Activated naive CD4-positive, alpha-beta T cell treated with anti-CD3 and anti-CD28 coated beads for 36 hours (primary cell): ENCODE results near the gene IGF1. TPM values are rescaled to one million over a fixed set of nuclear protein-coding genes. Genes with fewer than 3 reads are reported as not detected.

Experiments
- CTCF ChIA-PET: fragments of 350-600 bp; sonication (Branson Sonifier 250); formaldehyde crosslinking; loops from one replicate; lab custom pipeline; 2021; ENCODE audit warnings: antibody characterized with exemption; lab: Charles Lee
- DNase-seq: peaks from one replicate; pipeline ENCODE4 v3.0.0-alpha.2; 2020
- H3K27ac Mint-ChIP-seq: one replicate; pipeline ENCODE4 v1.8.0; 2021; ENCODE audit warnings: mild to moderate bottlenecking, mixed read lengths
- H3K27me3 Mint-ChIP-seq: one replicate; pipeline ENCODE4 v1.8.0; 2021; ENCODE audit warnings: low read depth, mixed read lengths
- H3K36me3 Mint-ChIP-seq: one replicate; pipeline ENCODE4 v1.8.0; 2021; ENCODE audit warnings: low read depth, mixed read lengths
- H3K4me1 Mint-ChIP-seq: one replicate; pipeline ENCODE4 v1.8.0; 2021; ENCODE audit warnings: low read depth, mixed read lengths
- H3K4me3 Mint-ChIP-seq: one replicate; pipeline ENCODE4 v1.8.0; 2021; ENCODE audit warnings: mild to moderate bottlenecking, moderate library complexity, mixed read lengths
- H3K9me3 Mint-ChIP-seq: one replicate; pipeline ENCODE4 v1.8.0; 2021; ENCODE audit warnings: mixed read lengths
- intact Hi-C: fragments of 100-400 bp; cut with micrococcal nuclease; formaldehyde crosslinking; loops from one replicate; pipeline ENCODE4 v1.15.1; 2023
- total RNA-seq, 2 experiments: library from RNA; stranded (reverse); gene quantifications; one replicate each; pipeline ENCODE4 v1.2.3, GENCODE V29; 2021

The IGF1 gene
- total RNA-seq, 2 experiments from 2014 or later, result not detected

GRCh38 chr12:102433304-102433703, 47.1 kb downstream of the IGF1 start:
- H3K27me3 Mint-ChIP-seq, result peaks cover 3% of the 10 kb centered on the region

DNA sequence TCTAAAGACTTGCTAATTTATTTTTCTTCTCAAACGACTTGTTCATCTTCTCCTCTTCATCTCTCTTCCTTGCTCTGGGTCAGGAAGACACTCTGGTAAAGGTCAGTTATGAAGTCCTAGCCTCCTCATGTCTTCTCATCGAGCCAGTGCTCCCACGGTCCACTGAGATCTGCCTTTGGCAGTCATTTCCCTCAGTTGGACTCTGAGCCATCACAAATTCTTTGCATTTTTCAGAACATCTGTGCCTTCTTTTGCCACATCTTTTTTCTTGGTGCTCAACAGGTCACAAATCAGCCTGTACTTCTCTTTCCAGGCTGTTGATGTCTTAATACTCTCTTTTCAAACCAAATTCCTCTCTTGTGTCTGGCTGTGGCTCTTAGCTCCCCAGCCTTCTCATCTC, 49.7 kb downstream of the IGF1 start:
- no peak overlapping the region for H3K4me3 Mint-ChIP-seq
- intact Hi-C loops, result no loop called here
- no peak for DNase-seq
- H3K9me3 Mint-ChIP-seq, result no peaks in the 10 kb centered on the region
- no peak overlapping the region for H3K27ac Mint-ChIP-seq
- CTCF ChIA-PET, result no interaction called here
- no peaks in the 10 kb centered on the region for H3K36me3 Mint-ChIP-seq
- H3K4me1 Mint-ChIP-seq, result no peaks in the 10 kb centered on the region
- H3K27me3 Mint-ChIP-seq, result no peaks in the 10 kb centered on the region

More at GRCh38 chr12:102433304-102433703, 47.1 kb downstream of the IGF1 start:
- Mint-ChIP-seq H3K27ac (no peak overlapping the region), H3K4me1 (no peaks in the 10 kb centered on the region), H3K36me3 (no peaks in the 10 kb centered on the region), H3K9me3 (no peaks in the 10 kb centered on the region), H3K4me3 (no peak overlapping the region)
- no peak for DNase-seq
- intact Hi-C loops, result no loop called here
- CTCF ChIA-PET, result no interaction called here

GRCh38 chr12:102429211-102430154, 50.9 kb downstream of the IGF1 start:
- DNase-seq, result no peak
- Mint-ChIP-seq H3K36me3 (no peaks in the 10 kb centered on the region), H3K9me3 (no peaks in the 10 kb centered on the region), H3K27me3 (peaks cover 3% of the 10 kb centered on the region), H3K27ac (no peak overlapping the region), H3K4me1 (no peaks in the 10 kb centered on the region), H3K4me3 (no peak overlapping the region)
- intact Hi-C loops, result no loop called here
- CTCF ChIA-PET, result no interaction called here

DNA sequence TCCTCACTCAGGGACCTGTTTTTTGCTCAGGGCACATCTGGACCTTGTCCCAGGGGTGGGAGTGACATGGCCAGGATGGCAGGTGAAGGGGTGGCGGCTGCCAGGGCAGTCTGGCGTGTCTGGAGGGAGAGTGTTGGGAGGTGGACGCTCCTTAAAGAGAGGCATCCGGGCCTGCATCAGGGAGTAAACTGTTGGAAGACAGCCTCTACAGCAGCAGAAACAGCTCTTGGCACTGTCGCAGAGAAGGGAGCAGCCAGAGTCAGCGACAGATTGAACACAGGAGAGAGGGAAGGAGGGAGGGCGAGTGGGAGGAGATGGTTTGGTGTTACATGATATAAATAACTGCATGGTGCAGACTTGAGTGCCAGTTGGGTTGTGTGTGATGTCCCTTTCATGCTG, 52.8 kb downstream of the IGF1 start:
- H3K36me3 Mint-ChIP-seq, result no peaks in the 10 kb centered on the region
- H3K27ac Mint-ChIP-seq, result no peak overlapping the region
- CTCF ChIA-PET, result no interaction called here
- H3K9me3 Mint-ChIP-seq, result no peaks in the 10 kb centered on the region
- DNase-seq, result no peak
- H3K27me3 Mint-ChIP-seq, result peaks cover 8% of the 10 kb centered on the region
- H3K4me1 Mint-ChIP-seq, result no peaks in the 10 kb centered on the region
- no peak overlapping the region for H3K4me3 Mint-ChIP-seq
- intact Hi-C loops, result no loop called here

DNA sequence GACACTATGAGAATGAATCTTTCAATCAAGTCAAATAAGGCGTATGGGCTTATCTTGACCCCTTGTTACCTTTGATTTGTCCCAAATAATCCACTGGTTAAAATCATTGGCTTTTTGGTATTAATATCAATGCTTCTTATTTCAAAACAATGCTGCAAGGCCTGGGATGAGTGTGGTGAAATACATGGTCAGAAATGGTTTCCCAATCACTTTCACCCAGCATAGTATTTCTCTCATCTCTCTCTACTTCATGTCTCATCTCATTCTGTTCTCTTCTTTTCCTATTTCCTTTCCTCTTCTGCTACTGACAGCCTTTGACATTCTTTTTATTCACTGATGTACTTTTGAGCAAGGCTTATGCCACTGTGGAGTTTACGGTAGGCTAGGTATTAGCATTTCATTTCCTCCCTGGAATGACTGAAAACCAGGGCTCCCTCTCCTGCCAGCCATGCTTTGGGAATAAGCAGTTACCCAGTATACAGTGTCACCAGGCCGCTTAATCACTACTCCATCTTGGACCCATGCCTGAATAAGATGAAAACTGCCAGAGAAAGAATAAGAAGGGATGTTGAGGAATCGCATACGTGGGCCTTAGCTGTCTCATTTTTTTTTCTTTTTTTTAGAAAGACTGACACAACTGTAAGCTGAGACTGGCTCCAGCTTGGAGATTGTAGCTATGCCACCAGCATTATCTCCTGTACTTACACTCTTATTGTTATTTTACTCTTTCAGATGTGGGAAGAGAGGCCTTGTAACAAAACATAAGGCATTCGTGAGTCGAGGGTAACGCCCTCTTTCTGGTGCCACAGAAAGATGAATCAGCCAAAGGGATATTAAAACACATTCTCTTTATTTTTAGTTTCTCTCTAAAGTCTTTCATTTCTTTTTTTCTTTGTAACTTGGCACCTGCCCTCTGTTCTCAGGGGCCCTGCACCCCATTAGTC, 53.5 kb downstream of the IGF1 start:
- no peak overlapping the region for H3K4me3 Mint-ChIP-seq
- H3K36me3 Mint-ChIP-seq, result no peaks in the 10 kb centered on the region
- no peak for DNase-seq
- CTCF ChIA-PET, result no interaction called here
- peaks cover 8% of the 10 kb centered on the region for H3K27me3 Mint-ChIP-seq
- H3K4me1 Mint-ChIP-seq, result no peaks in the 10 kb centered on the region
- H3K27ac Mint-ChIP-seq, result no peak overlapping the region
- intact Hi-C loops, result no loop called here
- H3K9me3 Mint-ChIP-seq, result no peaks in the 10 kb centered on the region

GRCh38 chr12:102425109-102426039, 55.0 kb downstream of the IGF1 start:
- DNase-seq, result no peak
- intact Hi-C loops, result no loop called here
- Mint-ChIP-seq H3K27ac (no peak overlapping the region), H3K4me1 (no peaks in the 10 kb centered on the region), H3K27me3 (peaks cover 8% of the 10 kb centered on the region), H3K9me3 (no peaks in the 10 kb centered on the region), H3K36me3 (no peaks in the 10 kb centered on the region), H3K4me3 (no peak overlapping the region)
- CTCF ChIA-PET, result interaction anchor here (0.8 to 1.0 kb wide), 2 partner anchors 53 to 935 kb away, joined by 3 to 4 read pairs; no protein-coding TSS in a partner anchor

GRCh38 chr12:102423462-102423861, 56.9 kb downstream of the IGF1 start:
- Mint-ChIP-seq H3K27me3 (peaks cover 11% of the 10 kb centered on the region), H3K27ac (no peak overlapping the region), H3K36me3 (no peaks in the 10 kb centered on the region), H3K4me1 (no peaks in the 10 kb centered on the region), H3K9me3 (no peaks in the 10 kb centered on the region), H3K4me3 (no peak overlapping the region)
- intact Hi-C loops, result no loop called here
- CTCF ChIA-PET, result no interaction called here
- no peak for DNase-seq

DNA sequence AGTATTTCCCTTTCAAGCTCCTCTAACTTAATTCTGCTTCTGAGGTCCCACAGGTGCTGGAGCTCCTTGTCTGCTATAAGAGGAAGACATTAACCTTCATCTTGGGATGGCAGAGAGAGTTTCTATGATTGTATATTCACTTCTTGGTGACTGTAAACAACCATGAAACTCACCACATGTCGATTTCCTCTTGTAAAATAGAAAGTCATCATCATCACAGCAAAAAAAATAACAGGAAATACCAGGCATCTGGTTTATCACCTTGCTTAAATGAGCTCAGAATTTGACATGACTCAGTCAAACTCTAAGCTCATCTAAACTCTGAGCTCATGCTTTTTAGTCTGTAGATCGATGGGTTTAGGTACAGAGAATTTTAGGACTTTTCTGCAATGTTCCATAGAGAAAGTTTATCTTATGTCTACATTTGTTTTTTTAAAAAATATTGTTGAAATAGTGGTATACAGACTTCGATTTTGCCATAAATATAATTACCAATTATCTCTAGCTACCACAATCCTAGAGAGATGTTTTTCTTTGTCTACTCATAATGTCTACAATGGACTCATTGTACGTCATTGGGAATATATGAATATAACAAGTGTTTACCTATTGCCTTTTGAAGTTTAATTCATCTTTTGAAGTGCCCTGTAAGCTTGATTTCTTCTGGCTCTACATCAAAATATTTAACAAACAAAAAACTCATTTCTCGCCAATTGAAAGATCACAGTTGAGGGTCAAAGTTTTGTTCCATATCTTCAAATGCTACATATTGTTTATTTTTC, 58.4 kb downstream of the IGF1 start:
- no peaks in the 10 kb centered on the region for H3K9me3 Mint-ChIP-seq
- no peak for DNase-seq
- no peak overlapping the region for H3K27ac Mint-ChIP-seq
- no peaks in the 10 kb centered on the region for H3K4me1 Mint-ChIP-seq
- CTCF ChIA-PET, result no interaction called here
- intact Hi-C loops, result loop anchor here (2.0 kb wide), 1 partner anchor 61 kb away; no protein-coding TSS in a partner anchor
- H3K36me3 Mint-ChIP-seq, result no peaks in the 10 kb centered on the region
- H3K4me3 Mint-ChIP-seq, result no peak overlapping the region
- peaks cover 19% of the 10 kb centered on the region for H3K27me3 Mint-ChIP-seq

DNA sequence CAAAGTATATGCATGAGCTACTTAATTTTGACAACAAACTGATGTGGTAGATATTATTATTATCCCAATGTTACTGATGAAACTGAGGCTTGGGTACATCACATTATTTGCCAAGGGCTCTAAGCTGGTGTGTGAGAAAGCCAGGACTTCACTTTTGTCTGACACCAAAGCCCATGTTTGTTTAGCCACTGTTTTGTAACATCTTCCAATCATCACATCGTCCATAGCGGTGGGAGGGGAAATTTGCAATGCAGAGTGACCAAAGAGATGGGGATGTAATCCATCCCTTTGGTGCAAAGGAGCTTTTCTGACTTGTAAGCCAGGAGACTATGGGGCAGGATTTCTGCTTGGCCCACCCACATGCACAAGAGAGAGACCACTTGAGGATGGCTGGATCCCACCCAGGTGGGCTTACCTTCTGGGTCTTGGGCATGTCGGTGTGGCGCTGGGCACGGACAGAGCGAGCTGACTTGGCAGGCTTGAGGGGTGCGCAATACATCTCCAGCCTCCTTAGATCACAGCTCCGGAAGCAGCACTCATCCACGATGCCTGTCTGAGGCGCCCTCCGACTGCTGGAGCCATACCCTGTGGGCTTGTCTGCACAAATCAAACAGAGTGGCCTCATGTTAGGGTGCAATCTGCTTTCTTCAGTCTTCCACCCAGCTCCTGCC, 61.1 kb downstream of the IGF1 start:
- DNase-seq, result no peak
- Mint-ChIP-seq H3K9me3 (no peaks in the 10 kb centered on the region), H3K4me1 (no peaks in the 10 kb centered on the region), H3K27me3 (peaks cover 18% of the 10 kb centered on the region), H3K4me3 (no peak overlapping the region), H3K27ac (no peak overlapping the region), H3K36me3 (no peaks in the 10 kb centered on the region)
- intact Hi-C loops, result no loop called here
- CTCF ChIA-PET, result no interaction called here

GRCh38 chr12:102417055-102417454, 63.3 kb downstream of the IGF1 start:
- intact Hi-C loops, result no loop called here
- CTCF ChIA-PET, result no interaction called here
- no peaks in the 10 kb centered on the region for H3K36me3 Mint-ChIP-seq
- no peak overlapping the region for H3K27ac Mint-ChIP-seq
- no peak overlapping the region for H3K4me3 Mint-ChIP-seq
- no peaks in the 10 kb centered on the region for H3K4me1 Mint-ChIP-seq
- peaks cover 20% of the 10 kb centered on the region for H3K27me3 Mint-ChIP-seq
- DNase-seq, result no peak
- H3K9me3 Mint-ChIP-seq, result no peaks in the 10 kb centered on the region

GRCh38 chr12:102415515-102415914, 64.8 kb downstream of the IGF1 start:
- peaks cover 20% of the 10 kb centered on the region for H3K27me3 Mint-ChIP-seq
- H3K27ac Mint-ChIP-seq, result no peak overlapping the region
- DNase-seq, result no peak
- no peaks in the 10 kb centered on the region for H3K9me3 Mint-ChIP-seq
- intact Hi-C loops, result no loop called here
- no peaks in the 10 kb centered on the region for H3K4me1 Mint-ChIP-seq
- no peak overlapping the region for H3K4me3 Mint-ChIP-seq
- H3K36me3 Mint-ChIP-seq, result no peaks in the 10 kb centered on the region
- CTCF ChIA-PET, result no interaction called here
